ENCODE data around the gene EFEMP1. TPM values are rescaled to one million over a fixed set of nuclear protein-coding genes. Genes with fewer than 3 reads are reported as not detected.

EFEMP1 gene
- total RNA-seq, 1 experiment from 2014 or later, result 3.2 TPM

DNA sequence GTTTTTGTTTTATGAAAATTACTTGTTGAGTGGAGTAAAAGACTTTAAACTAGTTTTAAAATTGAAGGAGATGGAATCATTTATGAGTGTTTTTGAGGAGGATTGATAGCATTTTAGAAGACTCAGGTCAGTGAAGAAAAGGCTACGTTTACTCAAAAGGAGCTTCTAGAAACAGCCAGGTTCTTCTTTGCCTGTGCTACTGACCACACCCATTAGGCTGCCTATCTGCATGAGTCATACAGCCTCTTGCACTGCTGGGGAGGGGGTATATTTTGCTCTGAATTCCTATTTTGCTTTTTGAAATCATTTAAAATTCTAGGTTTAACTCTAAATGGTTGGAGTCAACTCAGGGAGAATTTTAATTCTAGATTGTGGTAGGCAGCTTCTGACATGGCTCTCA is 22.3 kb downstream of the EFEMP1 start:
- H3K36me3 ChIP-seq (ENCODE audit: insufficient read depth, low read length), result no peaks in the 10 kb centered on the region

GRCh38 chr2:55899881-55900280 is 23.7 kb downstream of the EFEMP1 start:
- no peaks in the 10 kb centered on the region for H4K20me1 ChIP-seq (ENCODE audit: insufficient read depth, low read depth, low read length)
- no peaks in the 10 kb centered on the region for H3K9me2 ChIP-seq (replicated peaks; ENCODE audit: insufficient read depth, low read length)
- H3K4me3 ChIP-seq (ENCODE audit: low read length), result no peak overlapping the region
- H3K27me3 ChIP-seq (ENCODE audit: low read length), result no peaks in the 10 kb centered on the region
- no peaks in the 10 kb centered on the region for H3K4me1 ChIP-seq (ENCODE audit: low read length)
- no peaks in the 10 kb centered on the region for H3K9me3 ChIP-seq (ENCODE audit: low read length)
- H3K27ac ChIP-seq (ENCODE audit: low read length), result no peak overlapping the region
- H3K4me2 ChIP-seq (ENCODE audit: low read depth, low read length, poor library complexity, severe bottlenecking), result no peak overlapping the region
- DNase-seq, result no peak
- H3K36me3 ChIP-seq (ENCODE audit: insufficient read depth, low read length), result no peaks in the 10 kb centered on the region
- H3K79me2 ChIP-seq (ENCODE audit: low read length), result no peaks in the 10 kb centered on the region
- H2AFZ ChIP-seq (ENCODE audit: low read length), result no peak overlapping the region
- no peak overlapping the region for H3K9ac ChIP-seq (ENCODE audit: low read length)

More for the DNA sequence above, 22.3 kb downstream of the EFEMP1 start:
- DNase-seq, result no peak
- Histone ChIP-seq H3K27ac (ENCODE audit: low read length) (no peak overlapping the region), H3K4me1 (ENCODE audit: low read length) (no peaks in the 10 kb centered on the region), H2AFZ (ENCODE audit: low read length) (no peak overlapping the region), H4K20me1 (ENCODE audit: insufficient read depth, low read depth, low read length) (no peaks in the 10 kb centered on the region), H3K9me2 (replicated peaks; ENCODE audit: insufficient read depth, low read length) (no peaks in the 10 kb centered on the region), H3K9me3 (ENCODE audit: low read length) (no peaks in the 10 kb centered on the region), H3K9ac (ENCODE audit: low read length) (no peak overlapping the region), H3K4me3 (ENCODE audit: low read length) (no peak overlapping the region), H3K4me2 (ENCODE audit: low read depth, low read length, poor library complexity, severe bottlenecking) (no peak overlapping the region), H3K27me3 (ENCODE audit: low read length) (no peaks in the 10 kb centered on the region), H3K79me2 (ENCODE audit: low read length) (no peaks in the 10 kb centered on the region)

DNA sequence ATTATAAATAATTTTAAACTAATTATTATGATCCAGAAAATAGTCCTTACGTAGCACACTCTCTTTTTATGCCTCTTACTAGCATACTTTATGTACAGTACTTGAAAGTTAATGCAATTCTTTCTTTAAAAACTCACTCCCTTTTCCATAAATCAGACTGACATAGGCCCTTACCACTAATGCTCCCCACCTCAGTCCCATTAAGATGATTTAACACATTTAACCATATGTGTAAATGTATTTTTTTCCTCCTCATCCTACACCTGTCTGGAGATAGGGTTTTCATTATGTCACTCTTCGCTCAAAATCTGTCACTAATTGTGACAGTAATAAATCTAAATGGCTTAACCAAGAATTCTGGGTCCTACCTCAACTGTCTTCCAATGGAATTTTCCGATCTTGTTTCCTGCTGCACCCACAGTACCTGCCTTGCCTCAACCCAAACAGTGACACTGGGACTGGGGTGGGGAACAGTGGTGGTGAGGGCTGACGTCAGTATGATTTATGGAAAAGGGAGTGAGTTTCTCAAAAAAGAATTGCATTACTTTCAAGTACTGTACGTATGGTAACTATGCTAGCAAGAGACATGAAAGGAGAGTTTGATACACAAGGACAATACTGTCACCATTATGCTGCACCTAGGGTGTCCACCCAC is 25.1 kb downstream of the EFEMP1 start:
- no peak overlapping the region for H3K9ac ChIP-seq (ENCODE audit: low read length)
- no peaks in the 10 kb centered on the region for H3K4me1 ChIP-seq (ENCODE audit: low read length)
- DNase-seq, result no peak
- H3K36me3 ChIP-seq (ENCODE audit: insufficient read depth, low read length), result no peaks in the 10 kb centered on the region
- no peaks in the 10 kb centered on the region for H3K9me2 ChIP-seq (replicated peaks; ENCODE audit: insufficient read depth, low read length)
- no peaks in the 10 kb centered on the region for H3K9me3 ChIP-seq (ENCODE audit: low read length)
- no peaks in the 10 kb centered on the region; the same call in 1 of the 2 replicates for H3K27me3 ChIP-seq (ENCODE audit: low read length)
- H2AFZ ChIP-seq (ENCODE audit: low read length), result no peak overlapping the region
- no peak overlapping the region for H3K4me2 ChIP-seq (ENCODE audit: low read depth, low read length, poor library complexity, severe bottlenecking)
- no peaks in the 10 kb centered on the region for H4K20me1 ChIP-seq (ENCODE audit: insufficient read depth, low read depth, low read length)
- H3K27ac ChIP-seq (ENCODE audit: low read length), result no peak overlapping the region
- H3K4me3 ChIP-seq (ENCODE audit: low read length), result no peak overlapping the region
- no peaks in the 10 kb centered on the region for H3K79me2 ChIP-seq (ENCODE audit: low read length)

DNA sequence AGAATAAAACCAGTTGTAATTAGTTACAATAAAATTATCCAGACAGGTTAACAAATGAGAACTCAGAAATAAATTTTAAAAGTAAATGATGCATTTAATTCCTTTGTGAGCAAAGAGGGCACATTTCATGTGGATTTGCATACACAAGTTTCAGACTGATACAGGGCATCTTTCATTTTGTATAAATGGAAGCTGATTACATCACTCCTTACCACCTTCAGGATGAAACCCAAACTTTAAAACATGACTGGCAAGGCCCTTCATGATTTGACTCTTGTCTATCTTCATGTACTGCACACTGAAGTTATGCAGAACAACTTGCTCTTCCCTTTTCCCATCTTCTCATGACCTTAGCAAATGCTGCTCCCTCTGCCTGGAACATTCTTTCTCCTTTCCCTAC is 26.9 kb downstream of the EFEMP1 start:
- Histone ChIP-seq H3K9ac (ENCODE audit: low read length) (no peak overlapping the region), H2AFZ (ENCODE audit: low read length) (no peak overlapping the region), H3K4me2 (ENCODE audit: low read depth, low read length, poor library complexity, severe bottlenecking) (no peak overlapping the region), H3K27ac (ENCODE audit: low read length) (no peak overlapping the region), H3K4me1 (ENCODE audit: low read length) (no peaks in the 10 kb centered on the region), H3K9me2 (replicated peaks; ENCODE audit: insufficient read depth, low read length) (no peaks in the 10 kb centered on the region), H3K27me3 (ENCODE audit: low read length) (no peaks in the 10 kb centered on the region; the same call in 1 of the 2 replicates), H3K79me2 (ENCODE audit: low read length) (no peaks in the 10 kb centered on the region), H3K4me3 (ENCODE audit: low read length) (no peak overlapping the region), H3K36me3 (ENCODE audit: insufficient read depth, low read length) (no peaks in the 10 kb centered on the region), H3K9me3 (ENCODE audit: low read length) (no peaks in the 10 kb centered on the region), H4K20me1 (ENCODE audit: insufficient read depth, low read depth, low read length) (no peaks in the 10 kb centered on the region)
- no peak for DNase-seq

DNA sequence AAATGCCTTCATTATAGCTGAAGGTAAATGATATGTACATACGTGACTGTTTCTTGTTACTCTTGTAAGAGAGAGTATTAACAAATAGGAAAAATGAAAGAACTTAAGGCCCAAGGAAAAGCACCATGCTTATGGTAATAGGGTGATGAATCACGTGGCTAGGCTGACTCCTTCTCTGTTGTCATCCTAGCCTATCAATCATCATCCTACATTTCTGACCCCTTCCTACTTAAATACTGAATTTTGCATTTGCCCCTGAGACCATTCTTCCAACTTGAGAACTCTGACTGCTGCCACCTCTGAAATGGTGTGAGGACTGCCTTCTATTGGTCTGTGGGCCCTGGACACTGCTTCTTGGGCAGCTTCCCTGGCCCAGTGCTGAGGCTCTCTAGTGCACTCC is 28.9 kb downstream of the EFEMP1 start:
- Histone ChIP-seq H3K4me3 (ENCODE audit: low read length) (no peak overlapping the region), H3K4me2 (ENCODE audit: low read depth, low read length, poor library complexity, severe bottlenecking) (no peak overlapping the region), H3K79me2 (ENCODE audit: low read length) (no peaks in the 10 kb centered on the region), H3K27me3 (ENCODE audit: low read length) (no peaks in the 10 kb centered on the region; the same call in 1 of the 2 replicates), H3K9me2 (replicated peaks; ENCODE audit: insufficient read depth, low read length) (no peaks in the 10 kb centered on the region), H3K9me3 (ENCODE audit: low read length) (no peaks in the 10 kb centered on the region), H2AFZ (ENCODE audit: low read length) (no peak overlapping the region), H3K27ac (ENCODE audit: low read length) (no peak overlapping the region), H3K4me1 (ENCODE audit: low read length) (no peaks in the 10 kb centered on the region), H3K36me3 (ENCODE audit: insufficient read depth, low read length) (no peaks in the 10 kb centered on the region), H3K9ac (ENCODE audit: low read length) (no peak overlapping the region), H4K20me1 (ENCODE audit: insufficient read depth, low read depth, low read length) (no peaks in the 10 kb centered on the region)
- no peak for DNase-seq

DNA sequence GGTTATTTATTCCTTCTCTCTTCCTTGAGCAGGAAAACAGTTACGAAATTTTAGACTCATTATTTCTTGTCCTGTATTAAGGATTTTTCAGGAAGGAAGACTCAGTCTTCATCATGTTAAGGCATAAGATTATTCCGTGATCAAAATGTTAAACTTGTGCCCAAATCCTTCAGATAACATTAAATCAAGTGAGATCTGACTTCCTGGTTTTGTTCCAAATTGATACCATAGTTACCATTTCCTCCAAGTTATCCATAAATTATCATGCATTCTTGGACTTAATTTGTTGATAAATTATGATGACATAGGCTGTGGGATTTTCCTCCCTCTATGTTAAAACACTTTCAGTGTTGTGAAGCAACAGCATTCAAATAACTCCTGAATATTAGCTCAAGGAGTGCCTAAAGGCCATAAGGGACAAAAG is 31.9 kb downstream of the EFEMP1 start:
- Histone ChIP-seq H2AFZ (ENCODE audit: low read length) (no peak overlapping the region), H3K79me2 (ENCODE audit: low read length) (no peaks in the 10 kb centered on the region), H3K36me3 (ENCODE audit: insufficient read depth, low read length) (no peaks in the 10 kb centered on the region), H3K4me3 (ENCODE audit: low read length) (no peak overlapping the region), H3K27ac (ENCODE audit: low read length) (no peak overlapping the region), H3K9me2 (replicated peaks; ENCODE audit: insufficient read depth, low read length) (no peaks in the 10 kb centered on the region), H3K9ac (ENCODE audit: low read length) (no peak overlapping the region), H3K9me3 (ENCODE audit: low read length) (no peaks in the 10 kb centered on the region), H3K4me1 (ENCODE audit: low read length) (0 out of 2 replicates have a peak, but pooled peaks cover 4% of the 10 kb centered on the region), H3K4me2 (ENCODE audit: low read depth, low read length, poor library complexity, severe bottlenecking) (no peak overlapping the region), H4K20me1 (ENCODE audit: insufficient read depth, low read depth, low read length) (no peaks in the 10 kb centered on the region), H3K27me3 (ENCODE audit: low read length) (no peaks in the 10 kb centered on the region; the same call in 1 of the 2 replicates)
- DNase-seq, result no peak

DNA sequence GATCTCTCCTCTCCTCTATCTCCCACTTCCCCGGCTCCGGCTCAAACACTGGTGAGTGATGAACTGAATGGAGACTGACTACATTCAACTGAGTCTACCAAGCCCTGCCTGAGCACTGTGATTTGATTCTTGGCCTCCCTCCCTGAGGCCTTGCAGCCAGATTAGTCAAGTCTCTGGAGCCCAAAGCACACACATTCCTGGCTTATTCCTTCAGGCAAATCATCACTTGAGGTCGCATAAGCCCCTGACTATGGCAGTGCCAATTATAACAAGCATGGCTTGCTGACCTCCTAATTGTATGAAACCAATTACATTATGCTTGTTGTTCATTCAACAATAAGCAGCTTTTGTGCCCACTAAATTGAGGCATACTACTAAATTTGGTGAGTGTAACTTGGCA is 34.6 kb downstream of the EFEMP1 start:
- Histone ChIP-seq H3K4me3 (ENCODE audit: low read length) (no peak overlapping the region), H3K36me3 (ENCODE audit: insufficient read depth, low read length) (no peaks in the 10 kb centered on the region), H2AFZ (ENCODE audit: low read length) (no peak overlapping the region), H3K79me2 (ENCODE audit: low read length) (no peaks in the 10 kb centered on the region), H3K27ac (ENCODE audit: low read length) (no peak overlapping the region), H3K4me2 (ENCODE audit: low read depth, low read length, poor library complexity, severe bottlenecking) (no peak overlapping the region), H3K9me3 (ENCODE audit: low read length) (no peaks in the 10 kb centered on the region), H3K4me1 (ENCODE audit: low read length) (0 out of 2 replicates have a peak, but pooled peaks cover 4% of the 10 kb centered on the region), H3K27me3 (ENCODE audit: low read length) (no peaks in the 10 kb centered on the region; the same call in 1 of the 2 replicates), H3K9ac (ENCODE audit: low read length) (no peak overlapping the region), H3K9me2 (replicated peaks; ENCODE audit: insufficient read depth, low read length) (no peaks in the 10 kb centered on the region), H4K20me1 (ENCODE audit: insufficient read depth, low read depth, low read length) (no peaks in the 10 kb centered on the region)
- DNase-seq, result no peak

GRCh38 chr2:55887901-55888624 is 35.5 kb downstream of the EFEMP1 start:
- Histone ChIP-seq H3K36me3 (ENCODE audit: insufficient read depth, low read length) (no peaks in the 10 kb centered on the region), H3K9ac (ENCODE audit: low read length) (no peak overlapping the region), H3K9me2 (replicated peaks; ENCODE audit: insufficient read depth, low read length) (no peaks in the 10 kb centered on the region), H3K9me3 (ENCODE audit: low read length) (no peaks in the 10 kb centered on the region), H2AFZ (ENCODE audit: low read length) (no peak overlapping the region), H3K79me2 (ENCODE audit: low read length) (no peaks in the 10 kb centered on the region), H3K4me2 (ENCODE audit: low read depth, low read length, poor library complexity, severe bottlenecking) (no peak overlapping the region), H3K27ac (ENCODE audit: low read length) (no peak overlapping the region), H3K4me1 (ENCODE audit: low read length) (0 out of 2 replicates have a peak, but pooled peaks cover 4% of the 10 kb centered on the region), H3K27me3 (ENCODE audit: low read length) (no peaks in the 10 kb centered on the region), H4K20me1 (ENCODE audit: insufficient read depth, low read depth, low read length) (no peaks in the 10 kb centered on the region), H3K4me3 (ENCODE audit: low read length) (no peak overlapping the region)
- no peak for DNase-seq

Data from Karpas-422 (cell line).